Neuronal stem cell (in vitro differentiated cells): ENCODE measurements around the gene ADCY7.

Experiments used
- DNase-seq: peaks from one replicate; pipeline ENCODE4 v3.0.0-alpha.2; 2013; ENCODE audit warnings: low spot score
- H2AFZ ChIP-seq: one replicate; pipeline ENCODE4 v1.6.1; 2013; ENCODE audit warnings: mild to moderate bottlenecking, low read length, inconsistent platforms
- H2AK5ac ChIP-seq: 2 replicates; pipeline ENCODE4 v1.6.1; 2013; ENCODE audit warnings: low read depth, mild to moderate bottlenecking, inconsistent platforms, low read length, moderate library complexity, mixed read lengths
- H2BK120ac ChIP-seq: 2 replicates; pipeline ENCODE4 v1.6.1; 2013; ENCODE audit warnings: low read depth, mild to moderate bottlenecking, inconsistent platforms, low read length, moderate library complexity, mixed read lengths
- H2BK12ac ChIP-seq: one replicate; pipeline ENCODE4 v1.6.1; 2013; ENCODE audit warnings: low read length, inconsistent platforms
- H2BK15ac ChIP-seq: 2 replicates; pipeline ENCODE4 v1.6.1; 2013; ENCODE audit warnings: mild to moderate bottlenecking, low read length, inconsistent platforms, mixed read lengths
- H2BK5ac ChIP-seq: one replicate; pipeline ENCODE4 v1.6.1; 2013; ENCODE audit warnings: inconsistent platforms, mild to moderate bottlenecking, low read length, moderate library complexity
- H3K14ac ChIP-seq: one replicate; pipeline ENCODE4 v1.6.1; 2013; ENCODE audit warnings: low read length, inconsistent platforms
- H3K18ac ChIP-seq: 2 replicates; pipeline ENCODE4 v1.6.1; 2013; ENCODE audit warnings: low read length, inconsistent platforms
- H3K23ac ChIP-seq: 2 replicates; pipeline ENCODE4 v1.6.1; 2013; ENCODE audit warnings: low read depth, mild to moderate bottlenecking, mixed read lengths, low read length, inconsistent platforms; ENCODE audit not compliant: poor library complexity
- H3K27ac ChIP-seq: replicated peaks from 3 replicates; pipeline ENCODE4 v1.5.1; 2013; ENCODE audit warnings: low read length, inconsistent platforms
- H3K27me3 ChIP-seq, 3 experiments: 2 replicates each; pipeline ENCODE4 v1.6.1; 2013; ENCODE audit warnings: low read length in 3 of 3, mild to moderate bottlenecking in 2 of 3, inconsistent platforms in 1 of 3, low read depth in 1 of 3, mixed read lengths in 1 of 3, moderate library complexity in 1 of 3; ENCODE audit not compliant: control insufficient read depth in 3 of 3, insufficient read depth in 3 of 3
- H3K36me3 ChIP-seq, 2 donors: replicated peaks in 1 of 2; 2 replicates each; pipeline ENCODE4 v1.6.1; 2013; ENCODE audit warnings: low read length in 2 of 2; ENCODE audit not compliant: control insufficient read depth in 2 of 2, insufficient read depth in 2 of 2
- H3K4ac ChIP-seq: 2 replicates; pipeline ENCODE4 v1.6.1; 2013; ENCODE audit warnings: inconsistent platforms, mild to moderate bottlenecking, low read length, moderate library complexity
- H3K4me1 ChIP-seq, 2 donors: 1 replicate in 1 of 2; 2 replicates in 1 of 2; pipeline ENCODE4 v1.6.1; 2013; ENCODE audit warnings: low read length in 2 of 2, low read depth in 1 of 2; ENCODE audit not compliant: control insufficient read depth in 2 of 2, insufficient read depth in 1 of 2
- H3K4me2 ChIP-seq: one replicate; pipeline ENCODE4 v1.6.1; 2013; ENCODE audit warnings: mild to moderate bottlenecking, low read length, inconsistent platforms; ENCODE audit not compliant: insufficient read depth, poor library complexity, severe bottlenecking
- H3K4me3 ChIP-seq, 2 donors: 2 replicates each; pipeline ENCODE4 v1.5.1; 2013; ENCODE audit warnings: low read length in 2 of 2, mild to moderate bottlenecking in 2 of 2, inconsistent platforms in 1 of 2, moderate library complexity in 1 of 2
- H3K79me1 ChIP-seq: one replicate; pipeline ENCODE4 v1.6.1; 2013; ENCODE audit warnings: low read depth, mild to moderate bottlenecking, inconsistent platforms, low read length, moderate library complexity
- H3K9ac ChIP-seq: one replicate; pipeline ENCODE4 v1.6.1; 2013; ENCODE audit warnings: mild to moderate bottlenecking, low read depth, low read length, inconsistent platforms; ENCODE audit not compliant: poor library complexity
- H3K9me3 ChIP-seq, 2 donors: replicated peaks in 1 of 2; 2 replicates each; pipeline versions ENCODE3 to v1.6.1; 2013; ENCODE audit warnings: low read length in 2 of 2, mild to moderate bottlenecking in 2 of 2, inconsistent platforms in 1 of 2, low read depth in 1 of 2, mixed read lengths in 1 of 2, moderate library complexity in 1 of 2; ENCODE audit not compliant: control insufficient read depth in 2 of 2, insufficient read depth in 1 of 2
- H4K8ac ChIP-seq: one replicate; pipeline ENCODE4 v1.6.1; 2013; ENCODE audit warnings: low read depth, mild to moderate bottlenecking, inconsistent platforms, low read length, moderate library complexity
- H4K91ac ChIP-seq: one replicate; pipeline ENCODE4 v1.6.1; 2013; ENCODE audit warnings: low read length, low read depth, mild to moderate bottlenecking, inconsistent platforms; ENCODE audit not compliant: poor library complexity
- WGBS, 2 donors: extraction: QIAGEN DNeasy Blood & Tissue Kit; methylation state at CpG; one replicate each; pipeline ENCODE4 v1.1.7; 2013; ENCODE audit warnings: missing lambda C conversion rate in 2 of 2, mixed read lengths in 1 of 2; ENCODE audit not compliant: insufficient read length in 2 of 2, insufficient replicate concordance in 1 of 2; ENCODE audit errors: extremely low coverage in 2 of 2; 5-methylcytosine and 5-hydroxymethylcytosine counted together

Gene ADCY7

GRCh38 chr16:50293994-50294855 is 27.9 kb downstream of the ADCY7 start:
- no peak overlapping the region for H3K9ac ChIP-seq
- no peak overlapping the region for H3K14ac ChIP-seq
- no peak overlapping the region for H2AFZ ChIP-seq
- no peak overlapping the region for H4K8ac ChIP-seq
- H3K9me3 ChIP-seq = no peaks in the 10 kb centered on the region
- H3K79me1 ChIP-seq = peaks cover 1% of the 10 kb centered on the region
- no peak overlapping the region for H2BK15ac ChIP-seq
- H3K36me3 ChIP-seq = no peaks in the 10 kb centered on the region
- peak overlapping the region; percentile 10 for H2BK5ac ChIP-seq
- H3K4me1 ChIP-seq = peaks cover 2 to 5% of the 10 kb centered on the region in 2 donors
- no peak overlapping the region for H2BK12ac ChIP-seq
- DNase-seq = no peak
- H3K18ac ChIP-seq = peak overlapping the region; percentile 11
- H3K27me3 ChIP-seq = no peaks in the 10 kb centered on the region
- H3K4ac ChIP-seq = no peak overlapping the region
- no peak overlapping the region for H3K4me3 ChIP-seq
- no CpG with 5 or more reads among the region's 20 CpGs for WGBS, 2 donors
- H3K23ac ChIP-seq = peak overlapping the region; percentile 5
- no peak overlapping the region for H3K27ac ChIP-seq
- H2AK5ac ChIP-seq = peak overlapping the region; percentile 6
- H3K4me2 ChIP-seq = no peak overlapping the region
- no peak overlapping the region for H2BK120ac ChIP-seq
- no peak overlapping the region for H4K91ac ChIP-seq

- H3K4me3 ChIP-seq = no peak overlapping the region
These were observed 28.6 kb downstream of the ADCY7 start for GRCh38 chr16:50294955-50295354.

GRCh38 chr16:50295541-50296132 is 29.3 kb downstream of the ADCY7 start:
- no peak overlapping the region for H3K23ac ChIP-seq
- H3K27me3 ChIP-seq = no peaks in the 10 kb centered on the region
- H3K4me1 ChIP-seq = peaks cover 2 to 5% of the 10 kb centered on the region in 2 donors
- H2BK15ac ChIP-seq = no peak overlapping the region
- no peak overlapping the region for H3K4ac ChIP-seq
- no peaks in the 10 kb centered on the region for H3K36me3 ChIP-seq
- peak overlapping the region in 1 of 2 donors; percentile 19 for H3K4me3 ChIP-seq
- H3K9ac ChIP-seq = no peak overlapping the region
- no CpG with 5 or more reads among the region's 7 CpGs for WGBS, 2 donors
- no peak for DNase-seq
- H2AFZ ChIP-seq = no peak overlapping the region
- H2BK120ac ChIP-seq = no peak overlapping the region
- H2BK5ac ChIP-seq = peak overlapping the region; percentile 19
- H3K27ac ChIP-seq = no peak overlapping the region
- H4K8ac ChIP-seq = no peak overlapping the region
- H3K79me1 ChIP-seq = peaks cover 1% of the 10 kb centered on the region
- no peak overlapping the region for H2BK12ac ChIP-seq
- H3K18ac ChIP-seq = no peak overlapping the region
- no peak overlapping the region for H3K4me2 ChIP-seq
- H4K91ac ChIP-seq = no peak overlapping the region
- H2AK5ac ChIP-seq = no peak overlapping the region
- no peak overlapping the region for H3K14ac ChIP-seq
- H3K9me3 ChIP-seq = no peaks in the 10 kb centered on the region

More at GRCh38 chr16:50294955-50295354, 28.6 kb downstream of the ADCY7 start:
- Histone ChIP-seq H3K4me2 (no peak overlapping the region), H3K27me3 (no peaks in the 10 kb centered on the region), H3K23ac (no peak overlapping the region), H3K9ac (no peak overlapping the region), H3K4ac (no peak overlapping the region), H3K79me1 (peaks cover 1% of the 10 kb centered on the region), H2BK15ac (no peak overlapping the region), H2BK5ac (peak overlapping the region; percentile 10), H2BK12ac (no peak overlapping the region), H3K4me1 (peaks cover 2 to 5% of the 10 kb centered on the region in 2 donors), H3K36me3 (no peaks in the 10 kb centered on the region), H3K18ac (no peak overlapping the region), H4K91ac (no peak overlapping the region), H4K8ac (no peak overlapping the region), H3K9me3 (no peaks in the 10 kb centered on the region), H3K14ac (no peak overlapping the region), H3K27ac (no peak overlapping the region), H2BK120ac (no peak overlapping the region), H2AK5ac (no peak overlapping the region), H2AFZ (no peak overlapping the region)
- no peak for DNase-seq
- WGBS, 2 donors = no CpG with 5 or more reads among the region's 4 CpGs

GRCh38 chr16:50296807-50297206 is 30.5 kb downstream of the ADCY7 start:
- Histone ChIP-seq H3K4me3 (no peak overlapping the region), H2AFZ (no peak overlapping the region), H3K23ac (no peak overlapping the region), H3K27me3 (no peaks in the 10 kb centered on the region), H3K9me3 (no peaks in the 10 kb centered on the region), H3K14ac (no peak overlapping the region), H4K8ac (no peak overlapping the region), H3K4me2 (no peak overlapping the region), H3K4me1 (peaks cover 0 to 2% of the 10 kb centered on the region in 2 donors), H3K79me1 (peaks cover 1% of the 10 kb centered on the region), H3K18ac (no peak overlapping the region), H3K27ac (no peak overlapping the region), H2AK5ac (no peak overlapping the region), H2BK120ac (no peak overlapping the region), H2BK12ac (no peak overlapping the region), H2BK15ac (no peak overlapping the region), H3K4ac (no peak overlapping the region), H3K36me3 (no peaks in the 10 kb centered on the region), H3K9ac (no peak overlapping the region), H2BK5ac (peak overlapping the region; percentile 75), H4K91ac (no peak overlapping the region)
- no CpG with 5 or more reads among the region's 2 CpGs for WGBS, 2 donors
- DNase-seq = no peak
